GM20000 (cell line): ENCODE data around the gene MS4A6A.
"Not testable (repeated sequence)": the region's sequence is repeated elsewhere in the genome, so short reads cannot be mapped to it uniquely, and the experiment has no call there.

Experiments used
- DNase-seq: peaks from one replicate; pipeline ENCODE4 v3.0.0; 2012; ENCODE audit warnings: low spot score
- CTCF ChIP-seq: IDR thresholded peaks from 2 replicates; pipeline ENCODE4 v1.5.1; 2012; ENCODE audit warnings: mild to moderate bottlenecking, control low read depth; ENCODE audit errors: extremely low read depth, missing control alignments

MS4A6A gene

GRCh38 chr11:60194511-60194910 lies 11.6 kb upstream of the MS4A6A start:
- no peak for TF ChIP-seq CTCF
- DNase-seq: no peak

GRCh38 chr11:60193687-60194433 lies 11.0 kb upstream of the MS4A6A start:
- TF ChIP-seq CTCF: peak; percentile 33
- peak; percentile 62 for DNase-seq

- not testable (repeated sequence) for DNase-seq
These were observed 9.7 kb upstream of the MS4A6A start for GRCh38 chr11:60192564-60192963.

- not testable (repeated sequence) for DNase-seq
These were observed 5.6 kb upstream of the MS4A6A start for GRCh38 chr11:60188481-60188880.

GRCh38 chr11:60186128-60186527 lies 3.2 kb upstream of the MS4A6A start:
- not testable (repeated sequence) for DNase-seq

- DNase-seq: not testable (repeated sequence)
These were observed 2.6 kb upstream of the MS4A6A start for GRCh38 chr11:60185512-60185827.

GRCh38 chr11:60184824-60185511 lies 2.1 kb upstream of the MS4A6A start:
- TF ChIP-seq CTCF: no peak
- no peak for DNase-seq

GRCh38 chr11:60183591-60184205 lies 815 bp upstream of the MS4A6A start:
- DNase-seq: no peak
- TF ChIP-seq CTCF: no peak

GRCh38 chr11:60175860-60176275 lies 7.0 kb downstream of the MS4A6A start:
- no peak for TF ChIP-seq CTCF
- DNase-seq: no peak
